HuH-7.5 (cell line): ENCODE results near the gene ANKHD1.

Source experiments
- DNase-seq: peaks from one replicate; pipeline ENCODE4 v3.0.0; 2011; ENCODE audit warnings: low spot score

ANKHD1 gene

DNA sequence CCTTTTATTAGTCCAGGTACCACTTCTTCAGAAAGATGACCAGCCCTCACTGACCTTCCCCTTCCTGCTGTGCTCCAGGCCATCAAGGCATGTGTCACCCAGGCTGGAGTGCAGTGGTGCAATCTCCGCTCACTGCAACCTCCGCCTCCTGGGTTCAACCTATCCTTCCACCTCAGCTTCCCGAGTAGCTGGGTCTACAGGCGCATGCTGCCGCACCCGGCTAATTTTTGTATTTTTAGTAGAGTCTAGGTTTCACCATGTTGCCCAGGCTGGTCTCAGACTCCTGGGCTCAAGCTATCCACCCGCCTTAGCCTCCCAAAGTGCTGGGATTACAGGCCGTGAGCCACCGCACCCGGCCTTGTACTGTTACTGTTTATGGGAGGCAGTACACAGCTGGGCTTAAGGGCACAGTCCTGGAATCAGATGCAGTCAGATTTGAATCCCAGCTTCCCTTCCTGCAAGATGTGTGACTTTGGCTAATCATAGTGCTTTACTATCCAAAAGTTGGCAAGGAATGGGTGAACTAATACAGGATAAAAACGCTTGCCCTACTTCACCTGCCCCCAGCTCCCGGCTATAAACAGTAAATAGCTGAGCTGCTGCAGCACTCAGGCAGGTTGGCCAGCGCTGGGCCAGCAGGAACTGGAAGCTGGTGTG is 145.3 kb downstream of the ANKHD1 start:
- no peak for DNase-seq

GRCh38 chr5:140547508-140548299 is 146.1 kb downstream of the ANKHD1 start, which contains the start of gene EIF4EBP3:
EIF4EBP3 (plus strand) TSS chr5:140547662; CDS start chr5:140547738, 76 bp downstream.
- DNase-seq = peak; percentile 52

- no peak for DNase-seq
These were observed 146.7 kb downstream of the ANKHD1 start for GRCh38 chr5:140548300-140548688.

GRCh38 chr5:140548791-140549190 is 147.2 kb downstream of the ANKHD1 start:
- DNase-seq = no peak

DNA sequence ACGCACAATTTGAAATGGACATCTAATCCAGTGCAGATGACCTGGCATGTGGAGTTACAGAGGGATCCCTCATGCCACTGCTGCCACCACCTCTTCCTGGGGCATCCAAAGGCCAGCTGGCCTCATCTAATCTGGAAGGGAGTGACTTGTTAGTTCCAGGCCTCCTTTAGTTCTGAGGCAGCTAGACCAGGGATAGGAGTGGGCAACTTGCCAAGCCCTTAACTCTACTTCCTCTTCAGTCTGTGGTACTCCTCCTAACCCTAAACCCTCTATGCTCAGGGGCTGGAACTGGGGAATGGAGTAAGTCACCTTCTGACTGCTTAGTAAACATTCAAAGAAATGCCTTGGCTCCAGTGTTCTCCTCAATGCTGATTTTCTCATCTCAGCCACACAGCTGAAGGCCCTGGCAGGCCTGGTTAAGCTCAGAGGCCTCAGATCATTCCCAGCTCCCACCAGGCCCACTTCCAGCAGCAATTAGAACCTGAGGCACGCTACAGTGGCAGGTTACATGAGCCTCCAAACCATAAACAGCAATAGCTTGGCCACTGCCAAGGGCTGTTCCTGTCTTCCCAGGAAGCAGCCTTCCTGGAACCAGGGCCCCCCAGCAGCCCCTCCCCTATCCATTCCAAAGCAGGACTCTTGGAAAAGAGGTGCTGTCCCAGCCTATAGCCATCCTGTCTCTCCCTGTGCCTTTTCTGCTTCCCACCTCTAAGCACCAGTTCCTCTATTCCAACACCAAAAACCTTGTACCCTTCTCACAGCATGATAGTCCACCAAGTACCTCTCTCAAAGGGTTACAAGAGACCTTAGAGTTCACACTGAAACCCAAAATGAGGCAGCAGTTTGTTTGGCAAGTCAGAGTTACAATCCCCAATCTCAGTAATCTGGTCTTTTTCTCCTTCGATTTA is 147.9 kb downstream of the ANKHD1 start:
- DNase-seq = no peak

DNA sequence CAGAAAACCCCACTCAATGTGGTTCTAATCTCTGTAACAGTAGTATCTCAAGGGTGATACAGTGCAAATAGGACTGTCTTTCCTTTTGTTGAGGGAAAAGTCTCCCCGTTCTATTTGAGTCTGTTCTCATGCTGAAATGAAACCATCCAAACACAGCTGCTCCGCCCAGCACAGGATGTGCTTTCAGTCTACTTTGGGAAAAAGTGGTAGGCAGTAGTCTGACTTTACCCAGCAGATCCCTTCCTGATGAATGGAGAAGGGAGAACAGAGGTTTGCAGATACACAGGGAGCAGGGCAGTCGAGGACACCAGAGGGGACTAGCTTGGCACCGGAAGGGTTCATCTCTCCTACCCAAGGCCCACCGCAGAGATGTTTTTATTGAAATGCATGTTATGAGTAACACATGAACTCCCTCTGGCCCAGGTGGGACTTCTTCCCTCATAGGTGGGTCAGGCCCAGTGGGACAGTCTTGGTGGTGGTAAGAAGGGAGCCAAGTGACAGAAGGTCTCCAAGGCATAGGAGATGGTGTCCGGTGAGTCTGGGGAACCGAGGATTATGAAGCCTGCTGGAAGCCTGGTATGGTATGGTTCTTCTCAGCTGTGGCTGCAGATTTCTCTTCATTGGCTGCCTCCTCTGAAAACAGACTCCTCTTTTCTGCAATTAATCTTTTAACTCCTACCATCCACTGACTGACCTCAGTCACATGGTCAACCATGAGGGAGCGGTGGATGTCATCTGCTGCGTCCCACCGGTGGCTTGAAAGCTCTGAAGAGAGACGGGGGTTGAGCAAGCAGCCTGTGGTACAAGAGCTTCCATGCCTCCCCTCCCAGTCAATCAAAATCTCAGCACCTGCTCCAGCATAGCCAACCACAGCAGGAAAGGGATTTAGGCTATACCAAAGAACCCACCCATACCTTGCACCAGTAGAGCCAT is 148.8 kb downstream of the ANKHD1 start:
- no peak for DNase-seq

DNA sequence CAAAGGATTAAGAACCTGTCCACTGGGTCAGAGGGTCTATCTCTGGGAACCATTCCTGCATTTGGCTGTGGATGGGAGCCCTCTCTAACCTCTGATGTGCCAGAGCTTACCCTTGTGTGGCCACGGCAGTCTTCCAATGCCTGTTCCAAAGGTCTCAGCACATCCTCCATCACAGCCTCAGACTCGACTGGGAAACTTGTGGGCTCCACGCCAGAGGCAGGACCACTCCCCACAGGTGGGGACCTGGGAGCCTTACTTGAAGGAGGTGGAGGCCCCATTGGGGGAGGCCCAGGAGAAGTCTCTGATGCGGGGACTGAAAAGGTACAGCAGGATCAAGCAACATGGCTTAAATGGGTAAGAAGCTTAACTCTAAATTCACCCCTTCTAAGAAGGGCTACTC is 150.2 kb downstream of the ANKHD1 start:
- DNase-seq = no peak

- no peak for DNase-seq
These were observed 152.0 kb downstream of the ANKHD1 start for GRCh38 chr5:140553657-140554056.

DNA sequence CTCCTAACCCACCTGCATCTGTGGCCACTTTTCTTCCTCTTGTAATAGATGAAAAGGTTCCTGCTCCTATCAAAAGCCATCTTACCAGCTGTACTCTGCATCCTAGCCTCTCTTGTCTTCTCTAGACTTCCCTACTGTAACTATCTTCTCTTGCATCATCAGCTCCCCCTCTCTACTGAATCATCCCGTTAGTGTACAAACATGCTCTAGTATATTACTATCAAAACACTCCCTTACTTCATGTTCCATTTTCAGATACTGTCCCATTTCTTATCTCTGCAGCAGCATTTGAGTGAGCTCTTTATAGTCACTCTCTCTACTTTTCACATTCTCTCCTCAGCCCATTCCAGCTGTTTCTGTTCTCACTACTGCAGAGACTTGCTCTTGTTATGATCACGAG is 152.8 kb downstream of the ANKHD1 start:
- no peak for DNase-seq

GRCh38 chr5:140555747-140556312 is 154.2 kb downstream of the ANKHD1 start:
- DNase-seq = no peak

GRCh38 chr5:140556438-140556837 is 154.8 kb downstream of the ANKHD1 start:
- DNase-seq = no peak

DNA sequence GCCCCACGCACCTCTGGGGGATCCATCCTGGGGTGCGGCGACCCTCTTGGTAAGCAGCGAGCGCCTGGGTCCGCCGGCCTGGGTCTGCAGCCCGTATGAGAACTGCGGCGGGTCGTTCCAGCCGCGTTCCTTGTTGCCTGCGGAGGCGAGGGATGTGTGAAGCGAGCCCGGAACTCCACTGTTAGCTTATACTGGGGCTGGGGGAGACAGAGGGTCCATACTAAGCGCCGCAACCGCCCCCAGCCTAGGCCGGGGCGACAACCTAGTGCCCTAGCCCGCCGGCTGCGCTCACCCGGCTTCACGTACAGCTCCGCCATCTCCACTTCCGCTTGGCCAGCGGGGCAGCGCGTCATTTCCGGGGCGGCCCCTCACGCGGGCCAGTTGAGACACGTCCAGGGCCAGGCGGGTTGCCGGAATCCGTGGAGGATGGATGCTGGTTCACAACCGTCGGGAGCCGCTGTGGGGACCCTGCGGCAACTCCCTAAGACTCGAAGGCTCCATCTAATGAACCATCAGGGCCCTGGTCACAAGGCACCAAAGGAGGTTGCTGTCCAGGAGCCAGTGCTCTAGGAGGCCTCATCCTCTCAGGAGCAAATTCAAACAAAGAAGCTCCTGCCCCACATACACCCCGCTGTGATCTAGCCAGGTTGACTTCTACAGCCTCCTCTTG is 155.6 kb downstream of the ANKHD1 start, which contains the start of gene SRA1:
Gene SRA1, minus strand, starts transcription at position 338 of the 670 bp plus-strand sequence. Its CDS starts 21 bp downstream, at position 317.
- DNase-seq = peak; percentile 95

DNA sequence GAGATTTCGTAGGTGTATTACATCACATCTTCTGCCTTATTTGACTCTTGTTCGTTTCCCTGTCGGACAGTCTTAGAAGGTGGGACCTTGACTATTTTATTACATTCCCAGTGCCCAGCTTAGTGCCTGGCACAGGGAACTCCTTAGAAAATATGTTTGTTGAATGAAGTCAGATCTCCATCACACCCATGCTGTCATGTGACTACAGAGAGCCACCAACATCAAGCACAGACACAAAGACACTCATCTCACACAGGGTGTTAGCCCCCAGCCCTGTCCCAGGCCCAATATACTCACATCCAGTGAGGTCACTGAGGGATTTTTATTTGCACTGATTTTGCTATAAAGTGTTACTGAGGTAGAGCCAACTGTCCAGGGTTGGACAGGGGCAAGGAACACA is 156.3 kb downstream of the ANKHD1 start:
- DNase-seq = no peak

GRCh38 chr5:140558542-140558941 is 156.9 kb downstream of the ANKHD1 start:
- no peak for DNase-seq

DNA sequence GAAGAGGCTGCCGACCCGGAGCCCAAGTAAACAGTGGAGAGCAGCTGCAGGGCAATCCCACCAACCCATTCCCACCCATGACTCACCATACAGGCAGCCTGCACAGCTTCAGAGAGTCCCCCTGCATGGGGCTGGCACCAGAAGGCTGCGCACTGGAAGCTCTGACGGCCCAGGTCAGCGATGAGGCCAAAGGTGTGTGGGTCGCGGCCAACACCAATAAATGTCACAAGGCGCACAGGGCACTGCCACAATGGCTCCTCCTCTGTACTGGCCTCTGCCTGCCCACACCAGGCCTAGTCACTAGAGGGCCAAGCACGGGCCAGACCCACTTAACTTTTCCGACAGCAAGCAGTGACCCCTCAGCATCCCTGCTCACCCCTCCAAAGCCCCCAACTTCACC is 158.6 kb downstream of the ANKHD1 start:
- DNase-seq = no peak

DNA sequence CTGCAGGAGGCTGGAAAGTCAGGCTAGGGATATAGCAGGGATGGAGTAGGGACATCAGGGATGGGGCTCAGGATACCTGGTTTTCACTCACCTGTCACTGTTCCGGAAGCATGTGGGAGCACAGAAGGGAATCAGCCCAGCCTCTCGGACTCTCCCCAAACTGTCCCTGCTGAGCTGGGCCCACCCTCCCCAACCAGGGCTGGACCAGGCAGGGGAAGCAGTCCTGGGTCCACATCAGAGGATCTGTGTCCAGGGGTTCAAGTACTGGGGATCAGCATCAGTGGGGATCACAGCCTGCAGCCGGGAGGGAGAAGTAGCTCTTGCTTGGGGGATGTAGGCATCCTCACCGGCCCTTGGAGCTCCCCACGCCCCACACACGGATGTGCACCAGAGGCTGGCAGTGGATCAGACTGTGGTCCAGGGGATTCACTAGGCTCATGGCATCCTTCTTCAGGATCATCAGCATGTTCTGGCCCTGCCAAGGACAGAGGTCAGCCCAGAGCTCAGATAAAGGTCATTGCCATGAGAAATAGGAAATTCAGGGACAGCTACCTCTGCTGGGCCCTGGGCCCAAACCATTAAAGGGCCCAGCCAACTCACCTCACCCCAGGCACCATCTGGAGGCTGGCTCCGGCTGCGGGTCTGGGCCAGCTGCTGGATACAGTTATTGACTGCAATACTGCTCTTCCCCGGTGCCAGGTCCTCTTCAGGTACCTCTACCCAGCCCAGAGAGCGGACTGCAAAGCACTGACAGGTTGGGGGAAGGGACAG is 160.3 kb downstream of the ANKHD1 start:
- DNase-seq = no peak

- DNase-seq = no peak
These were observed 162.0 kb downstream of the ANKHD1 start for GRCh38 chr5:140563596-140563995.

- peak; percentile 90 for DNase-seq
These were observed 162.8 kb downstream of the ANKHD1 start, which contains the start of the genes APBB3 and SLC35A4 for GRCh38 chr5:140564196-140565023. APBB3 (minus strand) TSS chr5:140564598; CDS start chr5:140564245, 353 bp downstream. SLC35A4 (plus strand) TSS chr5:140564828; CDS start chr5:140567170, 2,342 bp downstream.
